IMR-90 (cell line): ENCODE data around the gene KDM5B. TPM values are rescaled to one million over a fixed set of nuclear protein-coding genes. Genes with fewer than 3 reads are reported as not detected.

Experiments
- ATAC-seq: fragments of 200-7000 bp; cut with Tn5 transposase; 2 replicates; pipeline ENCODE4 v1.9.1; 2020; ENCODE audit warnings: low read depth, mild to moderate bottlenecking, moderate library complexity
- BruUV-seq: library from RNA; stranded (reverse); fragments of 400-500 nt; replicated peaks from 2 replicates; lab custom pipeline; 2021; lab: Mats Ljungman, UMichigan
- CTCF ChIA-PET: fragments of 300-600 bp; formaldehyde crosslinking; extraction: SDS; loops from one replicate; lab custom pipeline; 2021; ENCODE audit warnings: antibody characterized with exemption; lab: Yijun Ruan, JAX
- POLR2A ChIA-PET: fragments of 300-600 bp; sonication (Branson Sonifier 250); formaldehyde crosslinking; loops from one replicate; lab custom pipeline; 2022; ENCODE audit warnings: antibody characterized with exemption; ENCODE audit not compliant: unreplicated experiment; lab: Charles Lee
- DNase-seq: peaks from one replicate; pipeline ENCODE4 v3.0.0; 2013
- H2AFZ ChIP-seq: replicated peaks from 2 replicates; pipeline ENCODE3; 2013; ENCODE audit warnings: low read length, mild to moderate bottlenecking; ENCODE audit not compliant: poor library complexity
- H2AK5ac ChIP-seq: 2 replicates; pipeline ENCODE4 v1.6.1; 2013; ENCODE audit warnings: low read depth, low read length, inconsistent platforms
- H2AK9ac ChIP-seq: replicated peaks from 2 replicates; pipeline ENCODE3; 2013; ENCODE audit warnings: mild to moderate bottlenecking, low read depth, low read length, moderate library complexity; ENCODE audit not compliant: poor library complexity
- H2BK120ac ChIP-seq: 2 replicates; pipeline ENCODE4 v1.6.1; 2013; ENCODE audit warnings: low read depth, low read length, inconsistent platforms
- H2BK15ac ChIP-seq: 3 replicates; pipeline ENCODE4 v1.6.1; 2013; ENCODE audit warnings: low read depth, low read length, inconsistent platforms
- H2BK20ac ChIP-seq: 2 replicates; pipeline ENCODE4 v1.6.1; 2013; ENCODE audit warnings: low read depth, mild to moderate bottlenecking, inconsistent platforms, low read length, moderate library complexity
- H2BK5ac ChIP-seq: 2 replicates; pipeline ENCODE4 v1.6.1; 2013; ENCODE audit warnings: mild to moderate bottlenecking, low read depth, low read length, inconsistent platforms; ENCODE audit not compliant: poor library complexity, severe bottlenecking
- H3K14ac ChIP-seq: replicated peaks from 2 replicates; pipeline ENCODE4 v1.6.1; 2013; ENCODE audit warnings: low read depth, low read length, inconsistent platforms
- H3K18ac ChIP-seq: 2 replicates; pipeline ENCODE4 v1.6.1; 2013; ENCODE audit warnings: low read depth, low read length, control low read depth
- H3K23ac ChIP-seq: 2 replicates; pipeline ENCODE4 v1.6.1; 2013; ENCODE audit warnings: low read depth, low read length, inconsistent platforms
- H3K27ac ChIP-seq: 2 replicates; pipeline ENCODE4 v1.5.1; 2013; ENCODE audit warnings: mild to moderate bottlenecking, control low read depth, low read length; ENCODE audit not compliant: insufficient read depth
- H3K27me3 ChIP-seq: 2 replicates; pipeline ENCODE4 v1.6.1; 2013; ENCODE audit warnings: low read length; ENCODE audit not compliant: control insufficient read depth, insufficient read depth
- H3K36me3 ChIP-seq: 2 replicates; pipeline ENCODE4 v1.6.1; 2013; ENCODE audit warnings: low read length, mixed read lengths; ENCODE audit not compliant: control insufficient read depth, insufficient read depth
- H3K4ac ChIP-seq: 2 replicates; pipeline ENCODE4 v1.6.1; 2013; ENCODE audit warnings: low read depth, low read length, inconsistent platforms
- H3K4me1 ChIP-seq: 2 replicates; pipeline ENCODE4 v1.6.1; 2013; ENCODE audit warnings: low read length, mixed read lengths; ENCODE audit not compliant: control insufficient read depth, insufficient read depth
- H3K4me2 ChIP-seq: 2 replicates; pipeline ENCODE4 v1.6.1; 2013; ENCODE audit warnings: low read depth, mild to moderate bottlenecking, control low read depth, low read length, moderate library complexity
- H3K4me3 ChIP-seq: 2 replicates; pipeline ENCODE4 v1.5.1; 2013; ENCODE audit warnings: low read depth, mild to moderate bottlenecking, control low read depth, low read length, moderate library complexity; ENCODE audit not compliant: insufficient read depth
- H3K56ac ChIP-seq: 2 replicates; pipeline ENCODE4 v1.6.1; 2013; ENCODE audit warnings: low read length, inconsistent platforms; ENCODE audit not compliant: insufficient read depth; ENCODE audit errors: extremely low read depth
- H3K79me1 ChIP-seq, 2 experiments: 2 replicates each; pipeline ENCODE4 v1.6.1; 2013; ENCODE audit warnings: low read length in 2 of 2, inconsistent platforms in 1 of 2, low read depth in 1 of 2
- H3K9ac ChIP-seq: 2 replicates; pipeline ENCODE4 v1.6.1; 2013; ENCODE audit warnings: low read depth, low read length, control low read depth
- H3K9me1 ChIP-seq: 2 replicates; pipeline ENCODE4 v1.6.1; 2013; ENCODE audit warnings: low read length, inconsistent platforms; ENCODE audit not compliant: insufficient read depth
- H3K9me3 ChIP-seq: 2 replicates; pipeline ENCODE4 v1.6.1; 2013; ENCODE audit warnings: low read length; ENCODE audit not compliant: control insufficient read depth, insufficient read depth
- H4K20me1 ChIP-seq: 2 replicates; pipeline ENCODE4 v1.6.1; 2013; ENCODE audit warnings: low read length, inconsistent platforms; ENCODE audit not compliant: insufficient read depth
- H4K5ac ChIP-seq: 2 replicates; pipeline ENCODE4 v1.6.1; 2013; ENCODE audit warnings: mild to moderate bottlenecking, low read depth, low read length, control low read depth
- H4K8ac ChIP-seq, 2 experiments: 2 replicates each; pipeline ENCODE4 v1.6.1; 2013; ENCODE audit warnings: low read depth in 2 of 2, low read length in 2 of 2, control low read depth in 1 of 2, inconsistent platforms in 1 of 2
- H4K91ac ChIP-seq: 2 replicates; pipeline ENCODE4 v1.6.1; 2013; ENCODE audit warnings: low read depth, low read length, inconsistent platforms; ENCODE audit not compliant: insufficient read depth
- BHLHE40 ChIP-seq: fragments of 150-350 bp; IDR thresholded peaks from 2 replicates; pipeline ENCODE4 v1.6.1; 2016; ENCODE audit warnings: mild to moderate bottlenecking, low read depth, low read length
- CHD1 ChIP-seq: IDR thresholded peaks from 2 replicates; pipeline ENCODE4 v1.6.1; 2012; ENCODE audit warnings: low read depth, low read length, improper control_type of control experiment
- MXI1 ChIP-seq: IDR thresholded peaks from 2 replicates; pipeline ENCODE4 v1.6.1; 2012; ENCODE audit warnings: low read depth, mild to moderate bottlenecking, low read length, moderate library complexity, borderline replicate concordance
- NFE2L2 ChIP-seq: fragments of 150-350 bp; IDR thresholded peaks from 2 replicates; pipeline ENCODE4 v1.6.1; 2016; ENCODE audit warnings: low read depth, mild to moderate bottlenecking, low read length
- POLR2A ChIP-seq: IDR thresholded peaks from 2 replicates; pipeline ENCODE4 v1.6.1; 2012; ENCODE audit warnings: mild to moderate bottlenecking, low read depth, low read length
- RAD21 ChIP-seq: IDR thresholded peaks from 2 replicates; pipeline ENCODE4 v1.6.1; 2012; ENCODE audit warnings: low read length, improper control_type of control experiment
- SMC3 ChIP-seq: fragments of 150-350 bp; IDR thresholded peaks from 2 replicates; pipeline ENCODE4 v1.6.1; 2016; ENCODE audit warnings: low read depth, mild to moderate bottlenecking, antibody characterized with exemption, low read length, moderate library complexity
- WGBS, 2 experiments: methylation state at CpG; one replicate each; pipeline versions ENCODE4 v1.1.5 to v1.1.7; 2013; ENCODE audit warnings: missing lambda C conversion rate in 2 of 2; ENCODE audit not compliant: insufficient read length in 1 of 2; ENCODE audit errors: extremely low coverage in 2 of 2; 5-methylcytosine and 5-hydroxymethylcytosine counted together
- dilution Hi-C: fragments of 300-500 bp; cut with HindIII; formaldehyde crosslinking; loops from one replicate; pipeline ENCODE4 v1.14.3; 2018; ENCODE audit warnings: low sequenced_read_pairs; ENCODE audit not compliant: unreplicated experiment
- in situ Hi-C: fragments of 300-500 bp; cut with MboI; formaldehyde crosslinking; loops from 3 replicates; pipeline ENCODE4 v1.14.3; 2019; ENCODE audit warnings: low sequenced_read_pairs, inconsistent platforms, mixed read lengths
- intact Hi-C: fragments of 100-400 bp; cut with micrococcal nuclease; formaldehyde crosslinking; loops from 2 replicates; pipeline ENCODE4 v1.10.0; 2022
- polyA plus RNA-seq, 3 experiments: library from polyadenylated mRNA; depleted of rRNA; stranded (reverse); fragments of >200 nt; gene quantifications; 2 replicates each; pipeline ENCODE4 v1.2.3, GENCODE V29; 2012; ENCODE audit warnings: low replicate concordance in 1 of 3
- total RNA-seq: library from RNA; depleted of rRNA; stranded (reverse); fragments of >200 nt; gene quantifications from 2 replicates; pipeline ENCODE4 v1.2.3, GENCODE V29; 2012

Gene KDM5B
- total and polyA plus RNA-seq, 2 of the 4 experiments (the other 2 are of a cell fraction): 28.8 to 82.1 TPM

DNA sequence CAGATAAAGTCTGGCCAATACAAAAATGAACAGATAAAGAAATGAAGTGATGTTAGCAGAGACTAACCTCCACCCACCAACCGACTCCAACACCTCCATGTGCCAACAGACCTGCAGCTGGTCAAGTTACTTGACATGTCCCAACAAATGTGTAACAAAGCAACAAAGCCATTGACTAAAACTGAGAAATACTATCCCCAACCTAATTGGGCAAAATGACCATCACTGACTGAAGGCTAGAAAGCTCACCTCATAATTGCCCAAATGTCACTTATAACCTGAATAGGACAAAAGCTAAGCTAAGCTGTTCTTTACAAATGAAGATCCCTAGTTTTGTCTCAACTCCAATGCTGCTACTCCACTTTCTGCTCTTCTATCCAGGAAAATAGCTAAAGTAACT, 7.5 kb downstream of the KDM5B start:
- ChIA-PET CTCF (interaction anchor here (0.6 kb wide), 1 partner anchor 9 kb away, joined by 3 read pairs; no protein-coding TSS in a partner anchor), POLR2A (interaction anchor here (0.6 kb wide), 1 partner anchor 55 kb away, joined by 3 read pairs; no protein-coding TSS in a partner anchor)
- H3K23ac ChIP-seq: no peak overlapping the region
- no peak for DNase-seq
- in situ Hi-C loops: no loop called here
- H3K56ac ChIP-seq: no peak overlapping the region
- intact Hi-C loops: no loop called here
- no peak overlapping the region for H2BK120ac ChIP-seq
- H3K14ac ChIP-seq: no peak overlapping the region
- H3K4ac ChIP-seq: no peak overlapping the region
- no peak overlapping the region for H4K91ac ChIP-seq
- peaks cover 14 to 71% of the 10 kb centered on the region in 2 experiments for H3K79me1 ChIP-seq
- dilution Hi-C loops: no loop called here
- H2BK15ac ChIP-seq: no peak overlapping the region
- no CpG with 5 or more reads among the region's 1 CpG for WGBS, 2 experiments
- no peak overlapping the region for H3K9ac ChIP-seq
- H4K20me1 ChIP-seq: peaks cover 97% of the 10 kb centered on the region
- no peak overlapping the region for H4K5ac ChIP-seq
- no peak overlapping the region for H2AFZ ChIP-seq
- H2AK9ac ChIP-seq: no peak overlapping the region
- H2BK20ac ChIP-seq: no peak overlapping the region
- peaks cover 16% of the 10 kb centered on the region for H3K36me3 ChIP-seq
- no peaks in the 10 kb centered on the region for H3K9me3 ChIP-seq
- H3K27ac ChIP-seq: no peak overlapping the region
- H4K8ac ChIP-seq: no peak overlapping the region
- no peak overlapping the region for H3K4me3 ChIP-seq
- no peak overlapping the region for H3K4me2 ChIP-seq
- no peak overlapping the region for H2BK5ac ChIP-seq
- H3K4me1 ChIP-seq: peaks cover 10% of the 10 kb centered on the region
- no peak overlapping the region for H2AK5ac ChIP-seq
- ATAC-seq: no peak
- H3K9me1 ChIP-seq: peaks cover 26% of the 10 kb centered on the region
- no peak overlapping the region for H3K18ac ChIP-seq
- H3K27me3 ChIP-seq: no peaks in the 10 kb centered on the region
- no TSS peak for BruUV-seq
- TF ChIP-seq CHD1 (no peak), MXI1 (no peak), SMC3 (no peak), BHLHE40 (no peak), NFE2L2 (no peak), POLR2A (no peak), RAD21 (no peak)
